Activated CD8-positive, alpha-beta memory T cell treated with anti-CD3 and anti-CD28 coated beads for 48 hours (primary cell): Measurements from ENCODE around the gene FKBP5.
"Not testable (repeated sequence)": the region's sequence is repeated elsewhere in the genome, so short reads cannot be mapped to it uniquely, and the experiment has no call there.

ENCODE experiments used
- DNase-seq, 3 experiments: peaks; one replicate each; pipeline ENCODE4 v3.0.0-alpha.2; 2020; ENCODE audit warnings: low read depth in 2 of 3, low spot score in 2 of 3

The FKBP5 gene

GRCh38 chr6:35622283-35622682 lies 66.4 kb downstream of the FKBP5 start:
- no peak for DNase-seq

GRCh38 chr6:35620706-35621105 lies 68.0 kb downstream of the FKBP5 start:
- DNase-seq = no peak

GRCh38 chr6:35613762-35614161 lies 75.0 kb downstream of the FKBP5 start:
- DNase-seq = no peak

- DNase-seq = no peak
Observed at GRCh38 chr6:35611240-35611639, 77.5 kb downstream of the FKBP5 start.

- no peak for DNase-seq
Observed at GRCh38 chr6:35610830-35611229, 77.9 kb downstream of the FKBP5 start.

- no peak for DNase-seq
Observed at GRCh38 chr6:35609588-35609987, 79.1 kb downstream of the FKBP5 start.

GRCh38 chr6:35607517-35608233 lies 81.0 kb downstream of the FKBP5 start:
- DNase-seq = no peak

- no peak for DNase-seq
Observed at GRCh38 chr6:35605600-35605999, 83.1 kb downstream of the FKBP5 start.

- no peak for DNase-seq
Observed at GRCh38 chr6:35603326-35604202, 85.2 kb downstream of the FKBP5 start.

- DNase-seq = no peak
Observed at GRCh38 chr6:35602133-35602946, 86.4 kb downstream of the FKBP5 start.

GRCh38 chr6:35601331-35602132 lies 87.2 kb downstream of the FKBP5 start:
- no peak for DNase-seq

- DNase-seq = no peak
Observed at GRCh38 chr6:35600659-35601125, 88.0 kb downstream of the FKBP5 start.

- DNase-seq = no peak
Observed at GRCh38 chr6:35599761-35600658, 88.7 kb downstream of the FKBP5 start.

GRCh38 chr6:35598621-35599020 lies 90.1 kb downstream of the FKBP5 start:
- DNase-seq = not testable (repeated sequence)

GRCh38 chr6:35596448-35597442 lies 92.0 kb downstream of the FKBP5 start:
- DNase-seq = no peak

GRCh38 chr6:35594503-35595186 lies 94.1 kb downstream of the FKBP5 start:
- DNase-seq = no peak

GRCh38 chr6:35592178-35592577 lies 96.5 kb downstream of the FKBP5 start:
- DNase-seq = no peak

- DNase-seq = no peak
Observed at GRCh38 chr6:35590622-35591066, 98.1 kb downstream of the FKBP5 start.
